ENCODE results near the gene PREX1.

- TF ChIP-seq, protein P1, sequence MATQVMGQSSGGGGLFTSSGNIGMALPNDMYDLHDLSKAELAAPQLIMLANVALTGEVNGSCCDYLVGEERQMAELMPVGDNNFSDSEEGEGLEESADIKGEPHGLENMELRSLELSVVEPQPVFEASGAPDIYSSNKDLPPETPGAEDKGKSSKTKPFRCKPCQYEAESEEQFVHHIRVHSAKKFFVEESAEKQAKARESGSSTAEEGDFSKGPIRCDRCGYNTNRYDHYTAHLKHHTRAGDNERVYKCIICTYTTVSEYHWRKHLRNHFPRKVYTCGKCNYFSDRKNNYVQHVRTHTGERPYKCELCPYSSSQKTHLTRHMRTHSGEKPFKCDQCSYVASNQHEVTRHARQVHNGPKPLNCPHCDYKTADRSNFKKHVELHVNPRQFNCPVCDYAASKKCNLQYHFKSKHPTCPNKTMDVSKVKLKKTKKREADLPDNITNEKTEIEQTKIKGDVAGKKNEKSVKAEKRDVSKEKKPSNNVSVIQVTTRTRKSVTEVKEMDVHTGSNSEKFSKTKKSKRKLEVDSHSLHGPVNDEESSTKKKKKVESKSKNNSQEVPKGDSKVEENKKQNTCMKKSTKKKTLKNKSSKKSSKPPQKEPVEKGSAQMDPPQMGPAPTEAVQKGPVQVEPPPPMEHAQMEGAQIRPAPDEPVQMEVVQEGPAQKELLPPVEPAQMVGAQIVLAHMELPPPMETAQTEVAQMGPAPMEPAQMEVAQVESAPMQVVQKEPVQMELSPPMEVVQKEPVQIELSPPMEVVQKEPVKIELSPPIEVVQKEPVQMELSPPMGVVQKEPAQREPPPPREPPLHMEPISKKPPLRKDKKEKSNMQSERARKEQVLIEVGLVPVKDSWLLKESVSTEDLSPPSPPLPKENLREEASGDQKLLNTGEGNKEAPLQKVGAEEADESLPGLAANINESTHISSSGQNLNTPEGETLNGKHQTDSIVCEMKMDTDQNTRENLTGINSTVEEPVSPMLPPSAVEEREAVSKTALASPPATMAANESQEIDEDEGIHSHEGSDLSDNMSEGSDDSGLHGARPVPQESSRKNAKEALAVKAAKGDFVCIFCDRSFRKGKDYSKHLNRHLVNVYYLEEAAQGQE (IDR thresholded peaks at IDR 0.05; ENCODE audit: insufficient read depth in 1 of 2, low read depth in 2 of 2, low read length in 1 of 2): no peak
- no peak for TF ChIP-seq CTCF (IDR thresholded peaks at IDR 0.05)
These were observed 146.5 kb downstream of the PREX1 start for GRCh38 chr20:48681201-48681872.

Data from Panc1 (cell line).